ENCODE results near the gene ST3GAL2. TPM values are rescaled to one million over a fixed set of nuclear protein-coding genes. Genes with fewer than 3 reads are reported as not detected.
"Not testable (repeated sequence)": the region's sequence is repeated elsewhere in the genome, so short reads cannot be mapped to it uniquely, and the experiment has no call there.

Gene ST3GAL2
- polyA plus RNA-seq, 4 donors: 25.0 to 34.7 (median 28.2) TPM

GRCh38 chr16:70391881-70392481, 46.9 kb downstream of the ST3GAL2 start:
- no peak for DNase-seq (ENCODE audit: low read depth in 4 of 4, low spot score in 3 of 4)

- DNase-seq (ENCODE audit: low read depth in 4 of 4, low spot score in 3 of 4): no peak
Measured at GRCh38 chr16:70391446-70391845, 47.5 kb downstream of the ST3GAL2 start.

- no peak for DNase-seq (ENCODE audit: low read depth in 4 of 4, low spot score in 3 of 4)
Measured at GRCh38 chr16:70390774-70391173, 48.1 kb downstream of the ST3GAL2 start.

GRCh38 chr16:70388006-70388680, 50.8 kb downstream of the ST3GAL2 start:
- no peak for DNase-seq (ENCODE audit: low read depth in 4 of 4, low spot score in 3 of 4)

GRCh38 chr16:70386289-70386986, 52.5 kb downstream of the ST3GAL2 start:
- DNase-seq (ENCODE audit: low read depth in 4 of 4, low spot score in 3 of 4): not testable (repeated sequence)

GRCh38 chr16:70383421-70383960, 55.4 kb downstream of the ST3GAL2 start:
- DNase-seq (ENCODE audit: low read depth in 4 of 4, low spot score in 3 of 4): no peak

- DNase-seq (ENCODE audit: low read depth in 4 of 4, low spot score in 3 of 4): no peak
Measured at GRCh38 chr16:70381604-70382342, 57.1 kb downstream of the ST3GAL2 start.

GRCh38 chr16:70380919-70381603, 57.8 kb downstream of the ST3GAL2 start:
- peak; percentile 89 to 95 (median 92) for DNase-seq (ENCODE audit: low read depth in 4 of 4, low spot score in 3 of 4)

- peak in 1 of 4 donors; percentile 32 for DNase-seq (ENCODE audit: low read depth in 4 of 4, low spot score in 3 of 4)
Measured at GRCh38 chr16:70380248-70380918, 58.5 kb downstream of the ST3GAL2 start.

GRCh38 chr16:70378869-70379493, 59.9 kb downstream of the ST3GAL2 start:
- no peak for DNase-seq (ENCODE audit: low read depth in 4 of 4, low spot score in 3 of 4)

GRCh38 chr16:70377782-70378181, 61.1 kb downstream of the ST3GAL2 start:
- DNase-seq (ENCODE audit: low read depth in 4 of 4, low spot score in 3 of 4): no peak

GRCh38 chr16:70375636-70376611, 63.0 kb downstream of the ST3GAL2 start:
- DNase-seq (ENCODE audit: low read depth in 4 of 4, low spot score in 3 of 4): no peak

- DNase-seq (ENCODE audit: low read depth in 4 of 4, low spot score in 3 of 4): no peak
Measured at GRCh38 chr16:70374213-70374612, 64.7 kb downstream of the ST3GAL2 start.

GRCh38 chr16:70372921-70373728, 65.8 kb downstream of the ST3GAL2 start:
- no peak for DNase-seq (ENCODE audit: low read depth in 4 of 4, low spot score in 3 of 4)

- no peak for DNase-seq (ENCODE audit: low read depth in 4 of 4, low spot score in 3 of 4)
Measured at GRCh38 chr16:70370924-70371323, 68.0 kb downstream of the ST3GAL2 start.

GRCh38 chr16:70370145-70370544, 68.8 kb downstream of the ST3GAL2 start:
- not testable (repeated sequence) for DNase-seq (ENCODE audit: low read depth in 4 of 4, low spot score in 3 of 4)

GRCh38 chr16:70364399-70364798, 74.5 kb downstream of the ST3GAL2 start:
- DNase-seq (ENCODE audit: low read depth in 4 of 4, low spot score in 3 of 4): no peak

Measured in right renal pelvis (tissue), 4 donors.